ENCODE measurements around the gene RAB9A. TPM values are rescaled to one million over a fixed set of nuclear protein-coding genes. Genes with fewer than 3 reads are reported as not detected.

The RAB9A gene
- total and polyA plus RNA-seq, 9 of the 15 experiments (the other 6 are each of a cell fraction or from before 2014, with no cell fraction given): 13.5 to 20.8 (median 17.7) TPM

DNA sequence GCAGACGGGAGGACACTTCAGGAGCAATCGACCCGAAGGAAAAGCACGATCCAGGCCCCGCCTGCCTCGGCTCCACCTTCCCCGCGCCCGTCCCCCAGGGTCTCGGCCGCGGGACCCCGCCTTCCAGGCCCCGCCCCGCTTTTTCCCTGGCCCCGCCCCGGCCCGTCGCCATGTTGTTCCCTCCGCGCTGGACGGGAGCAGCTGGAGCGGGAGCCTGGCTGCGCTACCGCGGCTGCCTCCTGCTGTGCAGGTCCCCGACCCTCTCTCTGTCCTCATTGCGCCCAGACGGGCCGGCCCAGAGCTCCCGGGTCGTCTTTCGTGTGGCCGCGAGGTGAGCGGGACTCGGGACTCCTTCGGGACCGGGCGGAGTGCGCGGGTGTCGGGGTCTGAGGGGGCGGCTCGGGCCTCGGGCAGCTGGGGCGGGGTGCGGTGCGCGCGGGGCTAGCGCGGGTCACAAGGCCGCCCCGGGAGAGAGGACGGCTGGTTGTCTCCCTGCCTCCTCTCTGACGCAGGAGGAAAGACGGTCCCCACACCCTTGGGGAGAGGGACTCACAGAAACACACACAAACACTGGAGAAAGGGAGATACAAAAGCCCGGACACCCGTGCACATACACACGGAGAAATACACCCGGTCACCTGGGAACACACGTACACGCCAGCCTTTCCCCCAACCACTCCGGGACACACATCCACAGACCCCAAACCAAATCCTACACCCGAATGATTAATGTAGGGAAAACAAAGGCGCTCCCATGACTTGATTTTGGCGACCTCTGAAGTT is at the start of gene RAB9A (continued):
- TF ChIP-seq, protein P1, sequence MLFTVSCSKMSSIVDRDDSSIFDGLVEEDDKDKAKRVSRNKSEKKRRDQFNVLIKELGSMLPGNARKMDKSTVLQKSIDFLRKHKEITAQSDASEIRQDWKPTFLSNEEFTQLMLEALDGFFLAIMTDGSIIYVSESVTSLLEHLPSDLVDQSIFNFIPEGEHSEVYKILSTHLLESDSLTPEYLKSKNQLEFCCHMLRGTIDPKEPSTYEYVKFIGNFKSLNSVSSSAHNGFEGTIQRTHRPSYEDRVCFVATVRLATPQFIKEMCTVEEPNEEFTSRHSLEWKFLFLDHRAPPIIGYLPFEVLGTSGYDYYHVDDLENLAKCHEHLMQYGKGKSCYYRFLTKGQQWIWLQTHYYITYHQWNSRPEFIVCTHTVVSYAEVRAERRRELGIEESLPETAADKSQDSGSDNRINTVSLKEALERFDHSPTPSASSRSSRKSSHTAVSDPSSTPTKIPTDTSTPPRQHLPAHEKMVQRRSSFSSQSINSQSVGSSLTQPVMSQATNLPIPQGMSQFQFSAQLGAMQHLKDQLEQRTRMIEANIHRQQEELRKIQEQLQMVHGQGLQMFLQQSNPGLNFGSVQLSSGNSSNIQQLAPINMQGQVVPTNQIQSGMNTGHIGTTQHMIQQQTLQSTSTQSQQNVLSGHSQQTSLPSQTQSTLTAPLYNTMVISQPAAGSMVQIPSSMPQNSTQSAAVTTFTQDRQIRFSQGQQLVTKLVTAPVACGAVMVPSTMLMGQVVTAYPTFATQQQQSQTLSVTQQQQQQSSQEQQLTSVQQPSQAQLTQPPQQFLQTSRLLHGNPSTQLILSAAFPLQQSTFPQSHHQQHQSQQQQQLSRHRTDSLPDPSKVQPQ (CRISPR knock-in tag; IDR thresholded peaks at IDR 0.05; ENCODE audit: borderline replicate concordance): no peak
- TF ChIP-seq DACH1 (IDR thresholded peaks at IDR 0.05; ENCODE audit: partially characterized antibody) (peak; percentile 36), RBM39 (optimal IDR thresholded peaks at IDR 0.05; ENCODE audit: low read depth, low read length) (peak; percentile 47), POLR3A (IDR thresholded peaks at IDR 0.05; ENCODE audit: borderline replicate concordance, extremely low read depth, insufficient read depth, insufficient read length) (no peak), ZBTB7A (IDR thresholded peaks at IDR 0.05; ENCODE audit: borderline replicate concordance, control insufficient read depth, low read depth, low read length) (peak; percentile 93), EP400 (IDR thresholded peaks at IDR 0.05) (peak; percentile 65; the same call in 1 of the 2 replicates), ZNF408 (CRISPR knock-in tag; IDR thresholded peaks at IDR 0.05; ENCODE audit: low read depth) (no peak), L3MBTL2 (IDR thresholded peaks at IDR 0.05) (no peak), BRD4 (IDR thresholded peaks at IDR 0.05) (no peak), RUNX1 (IDR thresholded peaks at IDR 0.05; ENCODE audit: low read depth) (no peak), RBFOX2 (IDR thresholded peaks at IDR 0.05; ENCODE audit: low read depth, low read length) (peak; percentile 89), PHF20 (IDR thresholded peaks at IDR 0.05; ENCODE audit: partially characterized antibody) (peak; percentile 57), CBFB (CRISPR knock-in tag; IDR thresholded peaks at IDR 0.05) (no peak), FOXK2 (conservative IDR thresholded peaks at IDR 0.05 in 1 of 2, IDR thresholded peaks at IDR 0.05 in 1 of 2; ENCODE audit: low read depth in 2 of 2) (0 out of 4 replicates have a peak, but pooled peaks of 1 of the 2 experiments have one; percentile 26)
- TF ChIP-seq, protein P2, sequence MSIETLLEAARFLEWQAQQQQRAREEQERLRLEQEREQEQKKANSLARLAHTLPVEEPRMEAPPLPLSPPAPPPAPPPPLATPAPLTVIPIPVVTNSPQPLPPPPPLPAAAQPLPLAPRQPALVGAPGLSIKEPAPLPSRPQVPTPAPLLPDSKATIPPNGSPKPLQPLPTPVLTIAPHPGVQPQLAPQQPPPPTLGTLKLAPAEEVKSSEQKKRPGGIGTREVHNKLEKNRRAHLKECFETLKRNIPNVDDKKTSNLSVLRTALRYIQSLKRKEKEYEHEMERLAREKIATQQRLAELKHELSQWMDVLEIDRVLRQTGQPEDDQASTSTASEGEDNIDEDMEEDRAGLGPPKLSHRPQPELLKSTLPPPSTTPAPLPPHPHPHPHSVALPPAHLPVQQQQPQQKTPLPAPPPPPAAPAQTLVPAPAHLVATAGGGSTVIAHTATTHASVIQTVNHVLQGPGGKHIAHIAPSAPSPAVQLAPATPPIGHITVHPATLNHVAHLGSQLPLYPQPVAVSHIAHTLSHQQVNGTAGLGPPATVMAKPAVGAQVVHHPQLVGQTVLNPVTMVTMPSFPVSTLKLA (conservative IDR thresholded peaks at IDR 0.05): peak in 1 of 2 experiments; percentile 62; a peak in 2 of 4 replicates
- TF ChIP-seq, protein P3, sequence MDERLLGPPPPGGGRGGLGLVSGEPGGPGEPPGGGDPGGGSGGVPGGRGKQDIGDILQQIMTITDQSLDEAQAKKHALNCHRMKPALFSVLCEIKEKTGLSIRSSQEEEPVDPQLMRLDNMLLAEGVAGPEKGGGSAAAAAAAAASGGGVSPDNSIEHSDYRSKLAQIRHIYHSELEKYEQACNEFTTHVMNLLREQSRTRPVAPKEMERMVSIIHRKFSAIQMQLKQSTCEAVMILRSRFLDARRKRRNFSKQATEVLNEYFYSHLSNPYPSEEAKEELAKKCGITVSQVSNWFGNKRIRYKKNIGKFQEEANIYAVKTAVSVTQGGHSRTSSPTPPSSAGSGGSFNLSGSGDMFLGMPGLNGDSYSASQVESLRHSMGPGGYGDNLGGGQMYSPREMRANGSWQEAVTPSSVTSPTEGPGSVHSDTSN (CRISPR knock-in tag; IDR thresholded peaks at IDR 0.05; ENCODE audit: low read depth): no peak
- TF ChIP-seq, protein P3 (tag; conservative IDR thresholded peaks at IDR 0.05; ENCODE audit: low read depth): no peak
